ENCODE results near the gene C10orf120. TPM values are rescaled to one million over a fixed set of nuclear protein-coding genes. Genes with fewer than 3 reads are reported as not detected.
A peak's percentile ranks its signal among the peaks of the same experiment; 100 is the strongest.

C10orf120 gene
- total RNA-seq, 8 experiments from 2014 or later = 0.33 to 0.38 TPM; not detected in 6

GRCh38 chr10:122669045-122669444 is 30.6 kb downstream of the C10orf120 start:
- Histone ChIP-seq H3K4me3 (no peak overlapping the region), H3K4me1 (replicated peaks in 1 of 2) (no peaks in the 10 kb centered on the region), H3K27ac (no peak overlapping the region)
- in situ Hi-C loops (cut with MboI; ENCODE audit: low pct_unique_long_range_greater_than_20kb in 2 of 9, low sequenced_read_pairs in 9 of 9, unreplicated experiment in 9 of 9) = no loop called here
- no peak for ATAC-seq (replicated peaks in 6 of 8)
- 55 to 100% (median 94%) methylated on average over 2 of the region's 2 CpGs; no CpG with 5 or more reads in 3 of the 10 experiments for WGBS, 10 experiments

- ATAC-seq (replicated peaks in 6 of 8) = no peak
- no peak overlapping the region for H3K27ac ChIP-seq
- no peaks in the 10 kb centered on the region for H3K4me1 ChIP-seq (replicated peaks in 1 of 2)
- WGBS, 10 experiments = 0 to 100% (median 7%) methylated on average over 1 to 2 of the region's 4 CpGs; no CpG with 5 or more reads in 3 of the 10 experiments
- no peak overlapping the region for H3K4me3 ChIP-seq
- in situ Hi-C loops (cut with MboI; ENCODE audit: low pct_unique_long_range_greater_than_20kb in 2 of 9, low sequenced_read_pairs in 9 of 9, unreplicated experiment in 9 of 9) = no loop called here
Observed at GRCh38 chr10:122665946-122666345, 33.7 kb downstream of the C10orf120 start.

- no peak overlapping the region for H3K27ac ChIP-seq
- H3K4me3 ChIP-seq = no peak overlapping the region
- H3K4me1 ChIP-seq (replicated peaks in 1 of 2) = no peaks in the 10 kb centered on the region
- ATAC-seq (replicated peaks in 6 of 8) = peak in 2 of 8 experiments; percentile 57 to 69
- in situ Hi-C loops (cut with MboI; ENCODE audit: low pct_unique_long_range_greater_than_20kb in 2 of 9, low sequenced_read_pairs in 9 of 9, unreplicated experiment in 9 of 9) = no loop called here
- WGBS, 10 experiments = 12 to 88% (median 61%) methylated on average over 1 to 7 of the region's 7 CpGs; no CpG with 5 or more reads in 3 of the 10 experiments
Observed at GRCh38 chr10:122665329-122665860, 34.3 kb downstream of the C10orf120 start.

- no peak overlapping the region for H3K4me3 ChIP-seq
- no peak overlapping the region for H3K27ac ChIP-seq
- WGBS, 10 experiments = 80% methylated on average over 1 of the region's 8 CpGs; no CpG with 5 or more reads in 9 of the 10 experiments
- in situ Hi-C loops (cut with MboI; ENCODE audit: low pct_unique_long_range_greater_than_20kb in 2 of 9, low sequenced_read_pairs in 9 of 9, unreplicated experiment in 9 of 9) = no loop called here
- no peak for ATAC-seq (replicated peaks in 6 of 8)
- no peaks in the 10 kb centered on the region for H3K4me1 ChIP-seq (replicated peaks in 1 of 2)
Observed at GRCh38 chr10:122664501-122664900, 35.1 kb downstream of the C10orf120 start.

- ATAC-seq (replicated peaks in 6 of 8) = peak in 1 of 8 experiments; percentile 65
- 20 to 100% (median 58%) methylated on average over 1 to 4 of the region's 5 CpGs; no CpG with 5 or more reads in 4 of the 10 experiments for WGBS, 10 experiments
- no peak overlapping the region for H3K4me3 ChIP-seq
- H3K4me1 ChIP-seq (replicated peaks in 1 of 2) = no peaks in the 10 kb centered on the region
- no peak overlapping the region for H3K27ac ChIP-seq
- in situ Hi-C loops (cut with MboI; ENCODE audit: low pct_unique_long_range_greater_than_20kb in 2 of 9, low sequenced_read_pairs in 9 of 9, unreplicated experiment in 9 of 9) = no loop called here
Observed at GRCh38 chr10:122663516-122664130, 36.0 kb downstream of the C10orf120 start.

GRCh38 chr10:122662231-122662630 is 37.4 kb downstream of the C10orf120 start:
- WGBS, 10 experiments = 36 to 63% (median 40%) methylated on average over 1 to 3 of the region's 6 CpGs; no CpG with 5 or more reads in 5 of the 10 experiments
- Histone ChIP-seq H3K4me3 (no peak overlapping the region), H3K4me1 (replicated peaks in 1 of 2) (no peaks in the 10 kb centered on the region), H3K27ac (no peak overlapping the region)
- no peak for ATAC-seq (replicated peaks in 6 of 8)
- in situ Hi-C loops (cut with MboI; ENCODE audit: low pct_unique_long_range_greater_than_20kb in 2 of 9, low sequenced_read_pairs in 9 of 9, unreplicated experiment in 9 of 9) = no loop called here

- Histone ChIP-seq H3K4me1 (replicated peaks in 1 of 2) (no peaks in the 10 kb centered on the region), H3K27ac (no peak overlapping the region), H3K4me3 (no peak overlapping the region)
- ATAC-seq (replicated peaks in 6 of 8) = no peak
- WGBS, 10 experiments = 18 to 90% (median 77%) methylated on average over 1 to 6 of the region's 6 CpGs; no CpG with 5 or more reads in 2 of the 10 experiments
- in situ Hi-C loops (cut with MboI; ENCODE audit: low pct_unique_long_range_greater_than_20kb in 2 of 9, low sequenced_read_pairs in 9 of 9, unreplicated experiment in 9 of 9) = no loop called here
Observed at GRCh38 chr10:122660696-122661095, 39.0 kb downstream of the C10orf120 start.

GRCh38 chr10:122659651-122660050 is 40.0 kb downstream of the C10orf120 start:
- H3K4me1 ChIP-seq (replicated peaks in 1 of 2) = no peaks in the 10 kb centered on the region
- ATAC-seq (replicated peaks in 6 of 8) = no peak
- H3K27ac ChIP-seq = no peak overlapping the region
- in situ Hi-C loops (cut with MboI; ENCODE audit: low pct_unique_long_range_greater_than_20kb in 2 of 9, low sequenced_read_pairs in 9 of 9, unreplicated experiment in 9 of 9) = loop anchor here in 1 of 9 experiments (10.0 kb wide), 1 partner anchor 45 kb away; no protein-coding TSS in a partner anchor
- H3K4me3 ChIP-seq = no peak overlapping the region
- 0 to 100% (median 45%) methylated on average over 1 to 4 of the region's 7 CpGs; no CpG with 5 or more reads in 4 of the 10 experiments for WGBS, 10 experiments

GRCh38 chr10:122659126-122659525 is 40.5 kb downstream of the C10orf120 start:
- in situ Hi-C loops (cut with MboI; ENCODE audit: low pct_unique_long_range_greater_than_20kb in 2 of 9, low sequenced_read_pairs in 9 of 9, unreplicated experiment in 9 of 9) = loop anchor here in 1 of 9 experiments (10.0 kb wide), 1 partner anchor 46 kb away; no protein-coding TSS in a partner anchor

GRCh38 chr10:122658356-122659049 is 41.1 kb downstream of the C10orf120 start:
- 0 to 100% (median 60%) methylated on average over 1 to 5 of the region's 8 CpGs; no CpG with 5 or more reads in 3 of the 10 experiments for WGBS, 10 experiments
- Histone ChIP-seq H3K27ac (no peak overlapping the region), H3K4me3 (no peak overlapping the region), H3K4me1 (replicated peaks in 1 of 2) (no peaks in the 10 kb centered on the region)
- ATAC-seq (replicated peaks in 6 of 8) = no peak
- in situ Hi-C loops (cut with MboI; ENCODE audit: low pct_unique_long_range_greater_than_20kb in 2 of 9, low sequenced_read_pairs in 9 of 9, unreplicated experiment in 9 of 9) = loop anchor here in 1 of 9 experiments (10.0 kb wide), 1 partner anchor 46 kb away; no protein-coding TSS in a partner anchor

More at GRCh38 chr10:122659126-122659525, 40.5 kb downstream of the C10orf120 start:
- no peak overlapping the region for H3K27ac ChIP-seq
- WGBS, 10 experiments = 38 to 93% (median 64%) methylated on average over 1 to 6 of the region's 6 CpGs; no CpG with 5 or more reads in 3 of the 10 experiments
- no peak overlapping the region for H3K4me3 ChIP-seq
- ATAC-seq (replicated peaks in 6 of 8) = no peak
- no peaks in the 10 kb centered on the region for H3K4me1 ChIP-seq (replicated peaks in 1 of 2)

- Histone ChIP-seq H3K27ac (no peak overlapping the region), H3K4me3 (no peak overlapping the region), H3K4me1 (replicated peaks in 1 of 2) (no peaks in the 10 kb centered on the region)
- 0 to 55% (median 0%) methylated on average over 1 to 3 of the region's 3 CpGs; no CpG with 5 or more reads in 5 of the 10 experiments for WGBS, 10 experiments
- ATAC-seq (replicated peaks in 6 of 8) = no peak
- in situ Hi-C loops (cut with MboI; ENCODE audit: low pct_unique_long_range_greater_than_20kb in 2 of 9, low sequenced_read_pairs in 9 of 9, unreplicated experiment in 9 of 9) = loop anchor here in 1 of 9 experiments (10.0 kb wide), 1 partner anchor 47 kb away; no protein-coding TSS in a partner anchor
Observed at GRCh38 chr10:122657729-122658128, 41.9 kb downstream of the C10orf120 start.

- no peak overlapping the region for H3K4me3 ChIP-seq
- in situ Hi-C loops (cut with MboI; ENCODE audit: low pct_unique_long_range_greater_than_20kb in 2 of 9, low sequenced_read_pairs in 9 of 9, unreplicated experiment in 9 of 9) = loop anchor here in 1 of 9 experiments (10.0 kb wide), 1 partner anchor 48 kb away; no protein-coding TSS in a partner anchor
Observed at GRCh38 chr10:122657255-122657654, 42.4 kb downstream of the C10orf120 start.

GRCh38 chr10:122656741-122657140 is 42.9 kb downstream of the C10orf120 start:
- H3K4me1 ChIP-seq (replicated peaks in 1 of 2) = no peaks in the 10 kb centered on the region
- no peak overlapping the region for H3K27ac ChIP-seq
- in situ Hi-C loops (cut with MboI; ENCODE audit: low pct_unique_long_range_greater_than_20kb in 2 of 9, low sequenced_read_pairs in 9 of 9, unreplicated experiment in 9 of 9) = loop anchor here in 1 of 9 experiments (10.0 kb wide), 1 partner anchor 48 kb away; no protein-coding TSS in a partner anchor
- 0 to 90% (median 80%) methylated on average over 1 to 2 of the region's 5 CpGs; no CpG with 5 or more reads in 4 of the 10 experiments for WGBS, 10 experiments
- no peak overlapping the region for H3K4me3 ChIP-seq
- no peak for ATAC-seq (replicated peaks in 6 of 8)

More at GRCh38 chr10:122657255-122657654, 42.4 kb downstream of the C10orf120 start:
- no peak for ATAC-seq (replicated peaks in 6 of 8)
- Histone ChIP-seq H3K4me1 (replicated peaks in 1 of 2) (no peaks in the 10 kb centered on the region), H3K27ac (no peak overlapping the region)
- WGBS, 10 experiments = 0 to 84% (median 57%) methylated on average over 2 to 4 of the region's 4 CpGs; no CpG with 5 or more reads in 6 of the 10 experiments

Data from motor neuron (in vitro differentiated cells).